ENCODE measurements around the gene FZD7. TPM values are rescaled to one million over a fixed set of nuclear protein-coding genes. Genes with fewer than 3 reads are reported as not detected.

Gene FZD7
- total RNA-seq, 1 donor from 2014 or later, result 32.5 TPM

DNA sequence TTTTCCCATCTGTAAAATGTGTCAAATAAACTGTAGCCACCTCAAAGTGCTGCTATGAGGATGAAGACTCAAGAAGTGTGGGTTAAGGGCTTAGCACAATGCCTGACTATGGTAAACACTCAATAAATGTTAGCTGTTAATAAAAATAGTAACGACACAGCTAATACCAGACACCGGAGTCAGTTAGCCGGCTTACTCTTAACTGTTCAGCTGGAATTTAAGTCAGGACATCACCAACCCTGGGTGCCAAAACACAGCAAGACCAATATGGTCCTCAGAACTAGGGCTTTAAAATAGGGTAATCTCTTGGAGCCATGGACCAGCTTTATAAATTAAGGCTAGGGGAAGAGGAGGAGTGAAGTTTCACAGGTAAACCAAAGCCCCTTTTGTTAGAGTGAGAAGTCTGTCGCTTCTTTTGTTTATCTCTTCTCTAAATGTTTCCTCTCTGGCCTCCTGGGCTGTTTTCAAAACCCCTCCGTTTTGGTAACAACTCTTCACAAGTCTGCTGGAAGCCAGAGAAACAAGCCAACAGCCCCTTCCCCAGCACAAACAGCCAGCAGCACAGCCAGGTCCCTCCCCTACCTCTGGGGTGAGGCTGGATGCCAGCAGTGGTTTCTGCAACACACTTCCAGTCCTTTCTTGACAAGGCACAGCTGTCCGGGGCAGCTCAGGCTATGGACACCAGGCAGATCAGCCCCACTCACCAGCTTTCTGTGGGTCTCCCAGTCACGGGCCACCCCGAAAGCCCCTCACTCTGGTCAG lies 13.8 kb upstream of the FZD7 start:
- Histone ChIP-seq H3K4me1 (no peaks in the 10 kb centered on the region), H3K36me3 (no peaks in the 10 kb centered on the region), H3K4me3 (no peak overlapping the region), H3K27me3 (no peaks in the 10 kb centered on the region), H3K27ac (no peak overlapping the region), H3K9me3 (no peaks in the 10 kb centered on the region)
- DNase-seq (ENCODE audit: low spot score in 2 of 2), result no peak
- intact Hi-C loops (cut with DNase I), result no loop called here
- TF ChIP-seq, protein P1, sequence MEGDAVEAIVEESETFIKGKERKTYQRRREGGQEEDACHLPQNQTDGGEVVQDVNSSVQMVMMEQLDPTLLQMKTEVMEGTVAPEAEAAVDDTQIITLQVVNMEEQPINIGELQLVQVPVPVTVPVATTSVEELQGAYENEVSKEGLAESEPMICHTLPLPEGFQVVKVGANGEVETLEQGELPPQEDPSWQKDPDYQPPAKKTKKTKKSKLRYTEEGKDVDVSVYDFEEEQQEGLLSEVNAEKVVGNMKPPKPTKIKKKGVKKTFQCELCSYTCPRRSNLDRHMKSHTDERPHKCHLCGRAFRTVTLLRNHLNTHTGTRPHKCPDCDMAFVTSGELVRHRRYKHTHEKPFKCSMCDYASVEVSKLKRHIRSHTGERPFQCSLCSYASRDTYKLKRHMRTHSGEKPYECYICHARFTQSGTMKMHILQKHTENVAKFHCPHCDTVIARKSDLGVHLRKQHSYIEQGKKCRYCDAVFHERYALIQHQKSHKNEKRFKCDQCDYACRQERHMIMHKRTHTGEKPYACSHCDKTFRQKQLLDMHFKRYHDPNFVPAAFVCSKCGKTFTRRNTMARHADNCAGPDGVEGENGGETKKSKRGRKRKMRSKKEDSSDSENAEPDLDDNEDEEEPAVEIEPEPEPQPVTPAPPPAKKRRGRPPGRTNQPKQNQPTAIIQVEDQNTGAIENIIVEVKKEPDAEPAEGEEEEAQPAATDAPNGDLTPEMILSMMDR (IDR thresholded peaks at IDR 0.05), result no peak

DNA sequence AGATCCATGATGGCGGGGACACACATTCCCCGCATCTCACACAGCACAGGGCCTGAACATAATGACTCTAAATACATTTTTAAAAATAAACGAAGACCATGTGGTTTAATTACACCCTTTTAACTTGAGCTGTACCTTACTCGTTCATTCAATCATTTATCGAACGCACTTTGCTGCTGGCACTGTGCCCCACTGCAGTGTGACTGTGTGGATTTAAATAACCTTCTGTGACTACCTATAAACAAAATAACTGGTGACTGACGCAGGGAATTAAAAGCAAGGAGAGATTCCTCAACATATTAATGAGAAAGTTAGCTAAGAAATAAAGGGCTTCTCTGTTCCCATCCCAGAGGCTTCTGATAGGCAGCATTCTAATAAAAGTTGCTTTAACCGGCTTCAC lies 10.9 kb upstream of the FZD7 start:
- Histone ChIP-seq H3K36me3 (no peaks in the 10 kb centered on the region), H3K4me3 (no peak overlapping the region), H3K9me3 (no peaks in the 10 kb centered on the region), H3K27ac (no peak overlapping the region), H3K27me3 (no peaks in the 10 kb centered on the region), H3K4me1 (no peaks in the 10 kb centered on the region)
- TF ChIP-seq, protein P1 (IDR thresholded peaks at IDR 0.05), result no peak
- DNase-seq (ENCODE audit: low spot score in 2 of 2), result no peak
- intact Hi-C loops (cut with DNase I), result no loop called here

DNA sequence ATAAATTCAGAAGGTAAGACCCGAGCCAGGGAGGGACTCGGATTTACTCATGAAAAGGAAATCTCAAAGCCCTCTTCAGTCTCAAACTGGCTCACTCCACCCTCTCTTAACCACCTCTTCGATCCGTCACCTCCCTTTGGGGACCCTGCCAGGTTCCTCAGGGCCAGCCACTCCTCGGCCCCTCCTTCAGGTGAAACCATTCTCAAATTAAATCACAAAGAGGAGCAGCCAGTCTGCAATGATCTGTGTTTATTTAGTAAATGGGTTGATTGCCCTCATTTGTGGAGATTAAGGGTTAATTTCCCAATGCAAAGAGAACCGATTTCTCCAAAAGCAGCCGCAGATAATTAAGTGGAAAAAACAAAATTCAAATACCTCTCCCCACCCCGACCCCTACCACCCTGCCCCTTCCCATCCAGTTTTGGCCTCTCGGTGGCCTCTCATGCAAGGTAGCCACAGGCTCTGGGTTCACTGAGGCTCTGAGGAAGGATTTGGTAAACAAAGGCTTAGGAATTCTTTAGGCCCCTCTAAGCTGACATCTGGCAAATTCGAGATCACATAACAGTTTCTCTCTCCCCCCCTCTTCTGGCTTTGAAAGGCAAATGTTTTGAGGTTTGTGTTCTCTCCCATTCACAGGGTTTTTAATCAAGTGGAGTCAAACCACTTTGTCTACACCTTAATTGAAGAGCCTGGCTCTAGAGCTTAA lies 10.3 kb upstream of the FZD7 start:
- Histone ChIP-seq H3K36me3 (no peaks in the 10 kb centered on the region), H3K4me1 (no peaks in the 10 kb centered on the region), H3K27me3 (no peaks in the 10 kb centered on the region), H3K4me3 (no peak overlapping the region), H3K9me3 (no peaks in the 10 kb centered on the region), H3K27ac (no peak overlapping the region)
- intact Hi-C loops (cut with DNase I), result no loop called here
- DNase-seq (ENCODE audit: low spot score in 2 of 2), result no peak
- TF ChIP-seq, protein P1 (IDR thresholded peaks at IDR 0.05), result no peak

DNA sequence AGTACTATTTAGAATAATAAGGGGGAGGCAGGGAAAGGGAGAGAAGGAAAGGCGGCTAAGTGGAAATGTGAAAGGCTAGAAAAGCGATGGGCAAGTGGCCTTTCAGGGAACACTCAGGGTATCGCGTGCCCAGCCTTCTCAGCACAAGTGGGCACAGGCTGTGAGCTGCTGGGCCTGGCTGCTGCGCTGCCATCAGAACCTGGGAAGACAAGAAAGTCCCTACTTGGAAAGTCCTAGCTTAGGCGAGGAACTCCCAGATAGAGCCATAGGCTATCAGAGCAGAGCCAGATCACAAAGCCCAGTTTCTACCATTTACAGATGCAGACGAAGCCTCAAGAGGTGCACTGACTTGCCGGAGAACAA lies 9.8 kb upstream of the FZD7 start:
- Histone ChIP-seq H3K4me3 (no peak overlapping the region), H3K27me3 (no peaks in the 10 kb centered on the region), H3K36me3 (no peaks in the 10 kb centered on the region), H3K9me3 (no peaks in the 10 kb centered on the region), H3K4me1 (no peaks in the 10 kb centered on the region), H3K27ac (no peak overlapping the region)
- TF ChIP-seq, protein P1 (IDR thresholded peaks at IDR 0.05), result no peak
- intact Hi-C loops (cut with DNase I), result no loop called here
- DNase-seq (ENCODE audit: low spot score in 2 of 2), result no peak

DNA sequence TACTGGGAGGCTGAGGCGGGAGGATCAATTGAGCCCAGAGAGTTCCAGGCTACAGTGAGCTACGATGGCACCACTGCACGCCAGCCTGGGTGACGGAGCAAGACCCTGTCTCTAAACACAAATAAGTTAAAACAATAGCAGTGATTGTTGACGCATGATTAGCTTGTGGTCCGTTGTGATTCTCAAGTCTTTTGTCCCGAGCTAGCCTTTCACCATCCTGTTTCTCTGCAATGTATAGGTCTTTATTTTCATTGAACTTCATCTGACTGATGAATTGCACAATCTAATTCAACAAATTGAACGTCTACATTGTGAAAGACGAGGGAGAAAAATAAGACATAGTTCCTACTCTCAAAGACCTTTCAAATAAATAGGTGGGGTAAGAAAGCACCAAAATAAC lies 8.8 kb upstream of the FZD7 start:
- intact Hi-C loops (cut with DNase I), result no loop called here
- Histone ChIP-seq H3K36me3 (no peaks in the 10 kb centered on the region), H3K4me1 (no peaks in the 10 kb centered on the region), H3K27me3 (no peaks in the 10 kb centered on the region), H3K4me3 (no peak overlapping the region), H3K27ac (no peak overlapping the region), H3K9me3 (no peaks in the 10 kb centered on the region)
- no peak for DNase-seq (ENCODE audit: low spot score in 2 of 2)
- TF ChIP-seq, protein P1 (IDR thresholded peaks at IDR 0.05), result no peak
